C4-2B (cell line): ENCODE results near the gene AP4S1.
"Not testable (repeated sequence)": the region's sequence is repeated elsewhere in the genome, so short reads cannot be mapped to it uniquely, and the experiment has no call there.

ENCODE experiments used
- CTCF ChIP-seq: fragments of 450-650 bp; conservative IDR thresholded peaks from 2 replicates; pipeline ENCODE4 v1.5.1; 2017; ENCODE audit warnings: mild to moderate bottlenecking
- ZFX ChIP-seq: fragments of 450-650 bp; IDR thresholded peaks from 2 replicates; pipeline ENCODE4 v1.6.1; 2017

GRCh38 chr14:31052905-31053586, 27.6 kb downstream of the AP4S1 start:
- not testable (repeated sequence) for TF ChIP-seq CTCF, ZFX
